ENCODE measurements around the gene PHACTR3.

Gene PHACTR3

DNA sequence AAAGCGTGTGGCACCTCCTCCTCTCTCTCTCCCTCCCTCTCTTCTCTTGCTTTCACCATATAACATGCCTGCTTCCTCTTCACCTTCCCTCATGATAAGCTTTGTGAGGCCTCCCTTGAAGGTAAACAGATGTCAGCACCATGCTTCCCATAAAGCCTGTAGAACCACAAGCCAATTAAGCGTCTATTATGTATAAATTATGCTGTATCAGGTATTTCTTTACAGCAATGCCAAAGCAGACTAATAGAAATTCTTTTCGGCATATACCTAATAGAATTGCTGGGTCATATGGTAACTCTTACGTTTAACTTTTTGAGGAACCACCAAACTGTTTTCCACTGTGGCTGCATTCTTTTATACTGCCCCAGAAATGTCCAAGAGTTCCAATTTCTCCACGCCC is 254.1 kb downstream of the PHACTR3 start:
- no peak for TF ChIP-seq ZFX (IDR thresholded peaks at IDR 0.05; ENCODE audit: borderline replicate concordance)
- TF ChIP-seq, protein P1, sequence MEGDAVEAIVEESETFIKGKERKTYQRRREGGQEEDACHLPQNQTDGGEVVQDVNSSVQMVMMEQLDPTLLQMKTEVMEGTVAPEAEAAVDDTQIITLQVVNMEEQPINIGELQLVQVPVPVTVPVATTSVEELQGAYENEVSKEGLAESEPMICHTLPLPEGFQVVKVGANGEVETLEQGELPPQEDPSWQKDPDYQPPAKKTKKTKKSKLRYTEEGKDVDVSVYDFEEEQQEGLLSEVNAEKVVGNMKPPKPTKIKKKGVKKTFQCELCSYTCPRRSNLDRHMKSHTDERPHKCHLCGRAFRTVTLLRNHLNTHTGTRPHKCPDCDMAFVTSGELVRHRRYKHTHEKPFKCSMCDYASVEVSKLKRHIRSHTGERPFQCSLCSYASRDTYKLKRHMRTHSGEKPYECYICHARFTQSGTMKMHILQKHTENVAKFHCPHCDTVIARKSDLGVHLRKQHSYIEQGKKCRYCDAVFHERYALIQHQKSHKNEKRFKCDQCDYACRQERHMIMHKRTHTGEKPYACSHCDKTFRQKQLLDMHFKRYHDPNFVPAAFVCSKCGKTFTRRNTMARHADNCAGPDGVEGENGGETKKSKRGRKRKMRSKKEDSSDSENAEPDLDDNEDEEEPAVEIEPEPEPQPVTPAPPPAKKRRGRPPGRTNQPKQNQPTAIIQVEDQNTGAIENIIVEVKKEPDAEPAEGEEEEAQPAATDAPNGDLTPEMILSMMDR (IDR thresholded peaks at IDR 0.05), result no peak
- no peak overlapping the region for H3K27ac ChIP-seq

DNA sequence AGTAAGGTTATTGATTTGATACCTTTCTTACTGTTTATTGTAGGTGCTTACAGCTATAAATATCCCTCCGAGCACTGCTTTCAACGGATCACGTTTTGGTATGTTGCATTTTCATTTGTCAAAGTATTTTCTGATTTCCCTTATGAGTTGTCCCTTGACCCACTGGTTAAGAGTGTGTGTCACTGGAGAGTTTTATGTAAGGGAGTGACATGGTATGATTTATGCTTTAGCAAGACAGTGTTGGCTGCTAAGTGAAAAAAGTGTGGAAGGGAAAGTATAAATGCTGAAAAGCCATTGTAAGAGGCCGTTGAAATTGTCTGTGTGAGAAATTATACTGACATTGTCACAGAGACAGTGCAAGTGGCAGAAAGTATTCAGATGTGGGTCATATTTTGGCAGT is 257.1 kb downstream of the PHACTR3 start:
- TF ChIP-seq ZFX (IDR thresholded peaks at IDR 0.05; ENCODE audit: borderline replicate concordance), result no peak
- TF ChIP-seq, protein P1 (IDR thresholded peaks at IDR 0.05), result no peak
- H3K27ac ChIP-seq, result no peak overlapping the region

DNA sequence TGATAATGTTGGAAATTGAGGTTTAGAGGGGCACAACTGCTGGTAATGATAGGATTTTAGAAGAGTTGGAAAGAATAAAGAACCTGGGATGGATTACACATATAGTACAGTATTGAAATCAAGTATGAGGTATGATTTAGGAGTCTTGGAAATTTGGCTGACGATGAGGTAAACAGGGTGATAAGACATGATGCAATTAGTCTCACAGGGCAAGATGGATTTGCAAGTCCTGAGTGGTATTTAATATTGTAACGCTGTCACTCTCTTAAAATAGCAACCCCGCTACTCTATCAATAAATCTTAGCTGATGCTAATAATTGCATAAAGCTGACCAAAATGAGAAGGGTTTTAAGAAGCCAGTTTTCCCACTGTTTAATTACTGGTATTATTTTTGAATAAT is 258.7 kb downstream of the PHACTR3 start:
- H3K27ac ChIP-seq, result no peak overlapping the region
- TF ChIP-seq ZFX (IDR thresholded peaks at IDR 0.05; ENCODE audit: borderline replicate concordance), result no peak
- TF ChIP-seq, protein P1 (IDR thresholded peaks at IDR 0.05), result no peak

DNA sequence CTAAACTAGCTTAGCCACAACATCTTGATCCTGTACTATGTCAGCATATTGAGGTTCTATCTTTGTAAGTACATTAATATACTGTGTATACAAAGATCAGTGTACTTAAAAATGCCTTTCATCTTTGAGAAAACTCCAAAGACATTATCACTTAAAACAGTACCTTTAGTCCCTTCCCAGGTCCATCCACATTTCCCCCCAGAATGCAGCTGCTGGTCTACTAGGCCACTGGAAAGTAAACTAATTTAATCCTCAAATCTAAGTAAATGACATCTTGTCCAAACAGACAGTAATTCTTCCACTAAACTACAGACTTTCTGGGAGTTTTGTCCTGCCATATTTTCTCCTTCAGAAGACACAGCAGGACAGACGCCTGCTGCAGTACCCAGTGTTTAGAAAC is 260.4 kb downstream of the PHACTR3 start:
- no peak overlapping the region for H3K27ac ChIP-seq
- TF ChIP-seq ZFX (IDR thresholded peaks at IDR 0.05; ENCODE audit: borderline replicate concordance), result no peak
- TF ChIP-seq, protein P1 (IDR thresholded peaks at IDR 0.05), result no peak

DNA sequence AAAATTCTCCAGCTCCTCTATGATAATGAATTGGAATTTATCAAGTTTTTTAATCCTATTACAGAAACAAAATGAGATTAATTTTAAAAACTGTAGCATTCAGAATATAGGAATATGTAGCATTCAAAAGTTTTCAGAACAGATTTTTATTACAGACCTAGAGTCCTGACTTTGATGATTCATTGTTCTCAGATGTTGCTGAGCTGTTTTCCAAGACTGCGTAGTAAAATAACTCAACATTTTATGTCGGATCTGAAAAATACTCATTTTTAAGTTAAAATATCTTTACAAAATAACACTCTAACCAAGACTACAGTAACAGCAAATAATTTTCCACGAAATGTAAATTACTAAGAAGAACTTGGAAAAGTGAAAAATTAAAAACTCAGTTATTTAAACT is 262.0 kb downstream of the PHACTR3 start:
- no peak for TF ChIP-seq ZFX (IDR thresholded peaks at IDR 0.05; ENCODE audit: borderline replicate concordance)
- TF ChIP-seq, protein P1 (IDR thresholded peaks at IDR 0.05), result no peak
- H3K27ac ChIP-seq, result no peak overlapping the region

DNA sequence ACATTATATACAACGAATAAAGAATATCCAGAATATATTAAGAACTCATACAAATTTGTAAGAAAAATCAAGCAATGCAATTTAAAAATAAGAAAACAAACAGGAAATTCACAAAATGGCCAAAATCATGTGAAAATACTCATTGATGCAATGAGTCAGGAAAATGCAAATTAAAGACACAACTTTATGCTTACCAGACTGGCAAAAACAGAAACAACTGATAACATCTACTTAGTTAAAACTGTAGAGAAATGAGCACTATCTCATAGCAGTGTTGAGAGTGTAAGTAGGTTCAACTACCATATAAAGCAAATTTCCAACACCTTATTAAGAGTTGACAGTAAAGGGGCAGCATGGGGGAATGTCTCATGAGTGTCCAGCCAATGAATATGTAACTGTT is 266.8 kb downstream of the PHACTR3 start:
- TF ChIP-seq, protein P1 (IDR thresholded peaks at IDR 0.05), result no peak
- no peak for TF ChIP-seq ZFX (IDR thresholded peaks at IDR 0.05; ENCODE audit: borderline replicate concordance)
- no peak overlapping the region for H3K27ac ChIP-seq

DNA sequence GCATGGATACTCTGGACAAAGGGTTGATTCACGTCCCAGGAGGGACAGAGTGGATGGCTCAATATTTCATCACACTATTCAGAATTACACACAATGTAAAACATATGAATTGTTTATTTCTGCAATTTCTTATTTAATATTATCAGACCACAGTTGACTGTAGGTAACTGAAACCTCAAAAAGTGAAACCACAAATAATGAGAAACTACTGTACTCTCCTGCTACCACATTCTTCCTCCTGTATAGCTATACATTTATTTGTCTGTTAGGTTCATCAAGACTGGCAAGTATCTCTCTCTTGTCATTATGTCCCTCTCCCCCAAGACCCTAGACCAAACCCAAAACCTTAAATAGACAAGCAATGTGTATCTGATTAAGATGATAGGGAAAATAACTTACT is 269.1 kb downstream of the PHACTR3 start:
- TF ChIP-seq ZFX (IDR thresholded peaks at IDR 0.05; ENCODE audit: borderline replicate concordance), result no peak

DNA sequence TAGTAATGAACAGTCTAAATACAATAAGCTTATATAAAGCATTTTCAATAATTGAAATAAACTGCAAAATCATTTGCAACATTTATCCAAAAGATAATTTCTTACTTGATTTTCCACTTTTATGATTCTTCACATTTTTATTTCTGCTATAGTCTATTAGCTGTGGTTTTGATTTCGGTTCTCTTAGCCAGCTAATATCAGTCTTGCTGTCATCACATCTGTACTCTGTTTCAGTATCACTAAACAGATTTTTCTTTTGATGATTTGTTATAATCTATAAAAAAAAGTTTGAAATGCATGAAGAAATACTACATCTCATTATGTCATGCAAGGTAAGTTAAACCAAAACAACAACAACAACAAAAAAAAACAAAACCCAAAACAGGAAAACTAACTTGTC is 275.9 kb downstream of the PHACTR3 start:
- TF ChIP-seq, protein P1 (IDR thresholded peaks at IDR 0.05), result no peak
- no peak for TF ChIP-seq ZFX (IDR thresholded peaks at IDR 0.05; ENCODE audit: borderline replicate concordance)

More for the DNA sequence above, 269.1 kb downstream of the PHACTR3 start:
- H3K27ac ChIP-seq, result no peak overlapping the region

More for the DNA sequence above, 275.9 kb downstream of the PHACTR3 start:
- H3K27ac ChIP-seq, result no peak overlapping the region
